ENCODE data around the gene NPL. TPM values are rescaled to one million over a fixed set of nuclear protein-coding genes. Genes with fewer than 3 reads are reported as not detected.

NPL gene
- total RNA-seq, 1 donor from 2014 or later: 44.5 TPM

- Histone ChIP-seq H3K27me3 (no peaks in the 10 kb centered on the region), H3K36me3 (peaks cover 100% of the 10 kb centered on the region), H3K9me3 (no peaks in the 10 kb centered on the region), H3K4me3 (no peak overlapping the region), H3K4me1 (no peaks in the 10 kb centered on the region), H3K27ac (no peak overlapping the region)
- no peak for ATAC-seq
- TF ChIP-seq CTCF (IDR thresholded peaks at IDR 0.05): no peak
- intact Hi-C loops (cut with DNase I): no loop called here
- no peak for DNase-seq
Observed at GRCh38 chr1:182872881-182873280, 83.3 kb downstream of the NPL start.

DNA sequence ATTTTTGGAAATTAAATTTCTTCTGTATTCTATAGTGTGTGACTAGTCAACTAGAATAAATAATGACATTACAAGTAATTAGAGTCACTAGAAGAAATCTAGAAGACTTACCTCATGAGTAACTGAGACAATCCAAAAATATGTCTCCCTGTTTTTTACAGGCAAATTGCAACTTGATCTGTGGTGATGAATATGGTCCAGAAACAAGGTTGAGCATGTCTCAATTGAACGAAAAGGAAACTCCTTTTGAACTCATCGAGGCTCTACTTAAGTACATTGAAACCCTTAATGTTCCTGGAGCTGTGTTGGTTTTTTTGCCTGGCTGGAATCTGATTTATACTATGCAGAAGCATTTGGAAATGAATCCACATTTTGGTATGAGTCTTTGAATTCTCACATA, 86.3 kb downstream of the NPL start:
- no peaks in the 10 kb centered on the region for H3K4me1 ChIP-seq
- no peak overlapping the region for H3K27ac ChIP-seq
- peaks cover 100% of the 10 kb centered on the region for H3K36me3 ChIP-seq
- DNase-seq (no peak), ATAC-seq (no peak)
- H3K4me3 ChIP-seq: no peak overlapping the region
- no peak for TF ChIP-seq CTCF (IDR thresholded peaks at IDR 0.05)
- intact Hi-C loops (cut with DNase I): no loop called here
- H3K9me3 ChIP-seq: no peaks in the 10 kb centered on the region
- H3K27me3 ChIP-seq: no peaks in the 10 kb centered on the region

DNA sequence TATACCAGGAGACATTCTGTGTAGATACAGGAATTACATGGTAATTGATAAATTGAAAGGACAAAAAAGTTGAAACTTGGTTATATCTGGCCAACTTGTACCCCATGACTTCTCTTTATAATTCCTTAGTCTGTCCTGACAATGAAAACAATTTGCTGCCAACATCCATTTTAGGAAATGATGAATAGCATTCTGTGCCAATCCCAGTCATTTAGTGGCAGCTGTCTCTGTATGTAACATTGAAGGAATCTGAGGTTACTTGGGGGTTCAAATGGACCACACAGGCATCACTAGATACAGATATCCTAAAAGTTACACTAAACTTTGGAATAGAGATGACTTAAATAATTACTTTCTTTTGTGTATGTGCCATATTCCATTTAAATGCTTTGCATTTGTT, 87.8 kb downstream of the NPL start:
- intact Hi-C loops (cut with DNase I): no loop called here
- Histone ChIP-seq H3K27ac (no peak overlapping the region), H3K4me1 (no peaks in the 10 kb centered on the region), H3K36me3 (peaks cover 100% of the 10 kb centered on the region), H3K4me3 (no peak overlapping the region), H3K9me3 (no peaks in the 10 kb centered on the region), H3K27me3 (no peaks in the 10 kb centered on the region)
- ATAC-seq (no peak), DNase-seq (no peak)
- TF ChIP-seq CTCF (IDR thresholded peaks at IDR 0.05): no peak

- DNase-seq (no peak), ATAC-seq (no peak)
- no peaks in the 10 kb centered on the region for H3K27me3 ChIP-seq
- H3K36me3 ChIP-seq: peaks cover 100% of the 10 kb centered on the region
- no peak overlapping the region for H3K4me3 ChIP-seq
- no peaks in the 10 kb centered on the region for H3K4me1 ChIP-seq
- no peak for TF ChIP-seq CTCF (IDR thresholded peaks at IDR 0.05)
- no peak overlapping the region for H3K27ac ChIP-seq
- no peaks in the 10 kb centered on the region for H3K9me3 ChIP-seq
- intact Hi-C loops (cut with DNase I): no loop called here
Observed at GRCh38 chr1:182877842-182878241, 88.3 kb downstream of the NPL start.

Other genes starting within 250 kb of the NPL start
- gene RNASEL, start 200.5 kb upstream of the NPL start, total RNA-seq: 12.8 TPM
- gene RGS16, start 185.4 kb upstream of the NPL start, total RNA-seq: 12.0 TPM
- gene RGS8, start 105.2 kb upstream of the NPL start, total RNA-seq: not detected
- 126 TPM for gene DHX9, start 49.6 kb downstream of the NPL start, total RNA-seq
- not detected for gene SHCBP1L, start 163.4 kb downstream of the NPL start, total RNA-seq
- gene LAMC1, start 233.6 kb downstream of the NPL start, total RNA-seq: 120 TPM

All from upper lobe of right lung (tissue), 1 donor.